ENCODE results near the gene AP3D1. TPM values are rescaled to one million over a fixed set of nuclear protein-coding genes. Genes with fewer than 3 reads are reported as not detected.

AP3D1 gene
- total RNA-seq, 1 experiment from 2014 or later: 69.3 TPM

Other genes with a start within 250 kb of the AP3D1 start
- 4.2 and 4.7 TPM in 2 replicates for gene ADAT3, start 246.2 kb downstream of the AP3D1 start, total RNA-seq (2014; rRNA removed; shearing (Covaris generic); ENCODE audit: low replicate concordance)
- 14.1 and 28.0 TPM in 2 replicates for gene SCAMP4, start 246.2 kb downstream of the AP3D1 start, total RNA-seq (2014; rRNA removed; shearing (Covaris generic); ENCODE audit: low replicate concordance)
- gene CSNK1G2, start 210.4 kb downstream of the AP3D1 start, total RNA-seq (2014; rRNA removed; shearing (Covaris generic); ENCODE audit: low replicate concordance): 32.9 and 42.3 TPM in 2 replicates
- 56.1 and 65.3 TPM in 2 replicates for gene BTBD2, start 135.9 kb downstream of the AP3D1 start, total RNA-seq (2014; rRNA removed; shearing (Covaris generic); ENCODE audit: low replicate concordance)
- gene MKNK2, start 100.3 kb downstream of the AP3D1 start, total RNA-seq (2014; rRNA removed; shearing (Covaris generic); ENCODE audit: low replicate concordance): 72.0 and 78.8 TPM in 2 replicates
- 13.3 and 28.9 TPM in 2 replicates for gene MOB3A, start 55.2 kb downstream of the AP3D1 start, total RNA-seq (2014; rRNA removed; shearing (Covaris generic); ENCODE audit: low replicate concordance)
- not detected in 2 replicates for gene IZUMO4, start 54.7 kb downstream of the AP3D1 start, total RNA-seq (2014; rRNA removed; shearing (Covaris generic); ENCODE audit: low replicate concordance)
- gene DOT1L, start 12.4 kb upstream of the AP3D1 start, total RNA-seq (2014; rRNA removed; shearing (Covaris generic); ENCODE audit: low replicate concordance): 5.2 and 7.5 TPM in 2 replicates
- 55.9 and 96.2 TPM in 2 replicates for gene PLEKHJ1, start 84.8 kb upstream of the AP3D1 start, total RNA-seq (2014; rRNA removed; shearing (Covaris generic); ENCODE audit: low replicate concordance)
- 9.9 and 23.2 TPM in 2 replicates for gene SF3A2, start 85.3 kb upstream of the AP3D1 start, total RNA-seq (2014; rRNA removed; shearing (Covaris generic); ENCODE audit: low replicate concordance)
- gene AMH, start 97.8 kb upstream of the AP3D1 start, total RNA-seq (2014; rRNA removed; shearing (Covaris generic); ENCODE audit: low replicate concordance): 3.0 and 11.7 TPM in 2 replicates
- gene JSRP1, start 104.9 kb upstream of the AP3D1 start, total RNA-seq (2014; rRNA removed; shearing (Covaris generic); ENCODE audit: low replicate concordance): not detected in 2 replicates
- not detected in 2 replicates for gene PEAK3, start 130.6 kb upstream of the AP3D1 start, total RNA-seq (2014; rRNA removed; shearing (Covaris generic); ENCODE audit: low replicate concordance)
- gene LINGO3, start 156.6 kb upstream of the AP3D1 start, total RNA-seq (2014; rRNA removed; shearing (Covaris generic); ENCODE audit: low replicate concordance): not detected in 2 replicates
- 238 and 305 TPM in 2 replicates for gene LSM7, start 177.0 kb upstream of the AP3D1 start, total RNA-seq (2014; rRNA removed; shearing (Covaris generic); ENCODE audit: low replicate concordance)
- gene SPPL2B, start 177.1 kb upstream of the AP3D1 start, total RNA-seq (2014; rRNA removed; shearing (Covaris generic); ENCODE audit: low replicate concordance): 20.6 and 30.0 TPM in 2 replicates
- 0.09 and 0.44 TPM in 2 replicates for gene TMPRSS9, start 208.7 kb upstream of the AP3D1 start, total RNA-seq (2014; rRNA removed; shearing (Covaris generic); ENCODE audit: low replicate concordance)